C4-2B (cell line): ENCODE results near the gene EPN1.

ENCODE experiments used
- CTCF ChIP-seq: fragments of 450-650 bp; conservative IDR thresholded peaks from 2 replicates; pipeline ENCODE4 v1.5.1; 2017; ENCODE audit warnings: mild to moderate bottlenecking
- ZFX ChIP-seq: fragments of 450-650 bp; IDR thresholded peaks from 2 replicates; pipeline ENCODE4 v1.6.1; 2017

- no peak for TF ChIP-seq CTCF
- no peak for TF ChIP-seq ZFX
These were observed 23.2 kb downstream of the EPN1 start for GRCh38 chr19:55698256-55698655.
